HG03159 (cell line): ENCODE results near the gene OR5B21.

Experiments used
- ATAC-seq: cut with Tn5 transposase; IDR thresholded peaks from one replicate; pipeline ENCODE4 v1.9.1; 2021; ENCODE audit warnings: mild to moderate bottlenecking, moderate library complexity; ENCODE audit not compliant: unreplicated experiment

The OR5B21 gene

GRCh38 chr11:58494101-58494500 is 13.8 kb downstream of the OR5B21 start:
- ATAC-seq = no peak

GRCh38 chr11:58493676-58494075 is 14.2 kb downstream of the OR5B21 start:
- ATAC-seq = no peak

- no peak for ATAC-seq
Measured at GRCh38 chr11:58490827-58491226, 17.1 kb downstream of the OR5B21 start.

- no peak for ATAC-seq
Measured at GRCh38 chr11:58487170-58487569, 20.7 kb downstream of the OR5B21 start.

GRCh38 chr11:58485961-58486360 is 21.9 kb downstream of the OR5B21 start:
- ATAC-seq = no peak

- no peak for ATAC-seq
Measured at GRCh38 chr11:58471892-58472291, 36.0 kb downstream of the OR5B21 start.

- ATAC-seq = no peak
Measured at GRCh38 chr11:58466293-58466692, 41.6 kb downstream of the OR5B21 start.

GRCh38 chr11:58465690-58466089 is 42.2 kb downstream of the OR5B21 start:
- ATAC-seq = no peak
